ENCODE data around the gene RILPL2.

- TF ChIP-seq CTCF (IDR thresholded peaks at IDR 0.05 in 8 of 11, conservative IDR thresholded peaks at IDR 0.05 in 3 of 11), result no peak
- TF ChIP-seq POLR2A (IDR thresholded peaks at IDR 0.05), result no peak
- TF ChIP-seq POLR2AphosphoS5 (IDR thresholded peaks at IDR 0.05), result no peak
Measured at GRCh38 chr12:123445388-123446332, 9.2 kb upstream of the RILPL2 start.

Data from spleen (tissue), 7 donors.